ENCODE measurements around the gene LLGL1. TPM values are rescaled to one million over a fixed set of nuclear protein-coding genes. Genes with fewer than 3 reads are reported as not detected.

LLGL1 gene
- total RNA-seq (2022; extraction: Qiagen RNA extraction): 12.6 to 16.9 TPM (median 15.1 TPM) in 5 replicates

GRCh38 chr17:18225121-18225641, at the start of gene LLGL1:
TSS of gene LLGL1 (plus strand) at chr17:18225635. CDS start at chr17:18225683, 48 bp downstream.

GRCh38 chr17:18183334-18184142, 41.9 kb upstream of the LLGL1 start, which contains the start of gene ALKBH5:
TSS of gene ALKBH5 (plus strand) at chr17:18183828. CDS start at chr17:18184244, 416 bp downstream.

GRCh38 chr17:18258356-18259038, 33.1 kb downstream of the LLGL1 start, which contains the start of gene FLII:
TSS of gene FLII (minus strand) at chr17:18258738. CDS start at chr17:18258690, 48 bp downstream.

GRCh38 chr17:18260332-18261145, 35.1 kb downstream of the LLGL1 start, which contains the start of gene MIEF2:
TSS of gene MIEF2 (plus strand) at chr17:18260662. CDS start at chr17:18262721, 2,059 bp downstream.

Other genes with a start within 250 kb of the LLGL1 start
- 22.8 to 30.3 TPM (median 30.2 TPM) in 5 replicates for gene ATPAF2, start 186.5 kb upstream of the LLGL1 start, total RNA-seq (2022; extraction: Qiagen RNA extraction)
- 8.3 to 11.3 TPM (median 10.5 TPM) in 5 replicates for gene GID4, start 186.2 kb upstream of the LLGL1 start, total RNA-seq (2022; extraction: Qiagen RNA extraction)
- gene DRG2, start 137.7 kb upstream of the LLGL1 start, total RNA-seq (2022; extraction: Qiagen RNA extraction): 48.8 to 54.9 TPM (median 51.3 TPM) in 5 replicates
- 0.34 to 0.54 TPM (median 0.37 TPM) in 5 replicates for gene MYO15A, start 116.9 kb upstream of the LLGL1 start, total RNA-seq (2022; extraction: Qiagen RNA extraction)
- gene ALKBH5, start 41.8 kb upstream of the LLGL1 start, total RNA-seq (2022; extraction: Qiagen RNA extraction): 48.1 to 62.0 TPM (median 51.7 TPM) in 5 replicates
- 231 to 243 TPM (median 234 TPM) in 5 replicates for gene FLII, start 33.1 kb downstream of the LLGL1 start, total RNA-seq (2022; extraction: Qiagen RNA extraction)
- gene MIEF2, start 35.0 kb downstream of the LLGL1 start, total RNA-seq (2022; extraction: Qiagen RNA extraction): 8.3 to 10.5 TPM (median 10.3 TPM) in 5 replicates
- gene TOP3A, start 89.4 kb downstream of the LLGL1 start, total RNA-seq (2022; extraction: Qiagen RNA extraction): 32.3 to 41.4 TPM (median 35.8 TPM) in 5 replicates
- 14.8 to 19.7 TPM (median 15.4 TPM) in 5 replicates for gene SMCR8, start 89.7 kb downstream of the LLGL1 start, total RNA-seq (2022; extraction: Qiagen RNA extraction)
- gene SHMT1, start 137.9 kb downstream of the LLGL1 start, total RNA-seq (2022; extraction: Qiagen RNA extraction): 44.8 to 51.5 TPM (median 46.6 TPM) in 5 replicates
- not detected in 5 replicates for gene EVPLL, start 152.1 kb downstream of the LLGL1 start, total RNA-seq (2022; extraction: Qiagen RNA extraction)

All from A549 treated with Hydrocortisone at 1 μM for 4 hours (cell line).